Fibroblast of mammary gland (primary cell): Measurements from ENCODE around the gene ZFP36L1.

ENCODE experiments used
- DNase-seq: peaks from one replicate; pipeline ENCODE4 v3.0.0-alpha.2; 2010; ENCODE audit warnings: low read depth
- H3K4me3 ChIP-seq: 2 replicates; pipeline ENCODE4 v1.5.1; 2011; ENCODE audit warnings: low read depth, mild to moderate bottlenecking, low read length, moderate library complexity; ENCODE audit not compliant: control insufficient read depth
- CTCF ChIP-seq: conservative IDR thresholded peaks from 2 replicates; pipeline ENCODE4 v1.5.1; 2011; ENCODE audit warnings: low read depth, low read length, inconsistent platforms; ENCODE audit not compliant: control insufficient read depth, insufficient read depth

Gene ZFP36L1

GRCh38 chr14:68816943-68817430 is 24.1 kb upstream of the ZFP36L1 start:
- no peak overlapping the region for H3K4me3 ChIP-seq
- TF ChIP-seq CTCF: no peak
- DNase-seq: no peak

- peak; percentile 80 for TF ChIP-seq CTCF
- H3K4me3 ChIP-seq: peak overlapping the region; percentile 15
- DNase-seq: peak; percentile 86
Observed at GRCh38 chr14:68816183-68816942, 23.5 kb upstream of the ZFP36L1 start.

GRCh38 chr14:68815298-68816182 is 22.7 kb upstream of the ZFP36L1 start:
- DNase-seq: no peak
- H3K4me3 ChIP-seq: peak overlapping the region; percentile 2
- TF ChIP-seq CTCF: no peak

GRCh38 chr14:68814539-68815297 is 21.9 kb upstream of the ZFP36L1 start:
- TF ChIP-seq CTCF: no peak
- H3K4me3 ChIP-seq: no peak overlapping the region
- peak; percentile 51 for DNase-seq

- no peak for DNase-seq
- no peak overlapping the region for H3K4me3 ChIP-seq
- no peak for TF ChIP-seq CTCF
Observed at GRCh38 chr14:68814238-68814538, 21.3 kb upstream of the ZFP36L1 start.

GRCh38 chr14:68813318-68813838 is 20.5 kb upstream of the ZFP36L1 start:
- DNase-seq: no peak
- no peak for TF ChIP-seq CTCF
- no peak overlapping the region for H3K4me3 ChIP-seq
